K562 (cell line): ENCODE results near the gene FBL. TPM values are rescaled to one million over a fixed set of nuclear protein-coding genes. Genes with fewer than 3 reads are reported as not detected.

Experiments
- C11orf30 ChIP-seq: fragments of 450-650 bp; IDR thresholded peaks from 2 replicates; pipeline ENCODE4 v1.6.1; 2016; ENCODE audit warnings: low read depth, mild to moderate bottlenecking
- CHD4 ChIP-seq: fragments of 200-600 bp; sonication (generic); IDR thresholded peaks from 3 replicates; pipeline ENCODE4 v1.6.1; 2012; ENCODE audit warnings: low read depth, mild to moderate bottlenecking, mixed read lengths, low read length, inconsistent platforms; ENCODE audit not compliant: insufficient read depth, insufficient replicate concordance, poor library complexity, severe bottlenecking
- MTA2 ChIP-seq: fragments of 450-650 bp; IDR thresholded peaks from 2 replicates; pipeline ENCODE4 v1.6.1; 2016; ENCODE audit warnings: low read depth
- PATZ1 ChIP-seq: fragments of 250-450 bp; sonication (Bioruptor Pico); IDR thresholded peaks from 2 replicates; pipeline ENCODE4 v1.5.0; 2020; ENCODE audit warnings: mild to moderate bottlenecking, borderline replicate concordance
- SAP30 ChIP-seq: fragments of 200-600 bp; sonication (generic); IDR thresholded peaks from 2 replicates; pipeline ENCODE4 v1.6.1; 2012; ENCODE audit warnings: borderline replicate concordance, low read depth, mild to moderate bottlenecking, moderate library complexity, low read length, control low read depth, inconsistent platforms; ENCODE audit not compliant: insufficient read depth, poor library complexity, severe bottlenecking
- SMAD2 ChIP-seq: fragments of 150-350 bp; IDR thresholded peaks from 2 replicates; pipeline ENCODE4 v1.6.1; 2014; ENCODE audit warnings: low read depth, mild to moderate bottlenecking, low read length
- UBTF ChIP-seq, 2 experiments: IDR thresholded peaks; 2 replicates each; pipeline ENCODE4 v1.6.1; 2012; ENCODE audit warnings: improper control_type of control experiment in 2 of 2, low read depth in 2 of 2, low read length in 2 of 2, borderline replicate concordance in 1 of 2
- polyA plus RNA-seq, 8 experiments: library from polyadenylated mRNA; depleted of rRNA in 4 of 8; stranded (reverse) in 5 of 8; unstranded in 3 of 8; fragments of >200 nt; fragmentation: Nextera tagmentation in 2 of 8; fragmentation: Illumina TruSeq in 1 of 8; extraction: Ambion mirVana in 2 of 8; extraction: Trizol in 1 of 8; gene quantifications; 2 replicates each; pipeline versions ENCODE4 v1.2.1 to v1.2.3, GENCODE V29; 2011 to 2014; ENCODE audit warnings: inconsistent platforms in 1 of 8, missing spikeins in 1 of 8
- total RNA-seq, 7 experiments: library from RNA; depleted of rRNA in 6 of 7; stranded (reverse); fragments of >200 nt in 6 of 7; fragmentation: Illumina TruSeq in 2 of 7; extraction: Trizol in 2 of 7; gene quantifications; 2 replicates each; pipeline versions ENCODE4 v1.2.1 to v1.2.3, GENCODE V29; 2011 to 2021; ENCODE audit warnings: low replicate concordance in 1 of 7
- TF ChIP-seq, protein P1 (sequence below), 2 experiments: fragments of 450-650 bp; IDR thresholded peaks; 2 replicates each; pipeline ENCODE4 v1.6.1; 2018; ENCODE audit warnings: mild to moderate bottlenecking in 2 of 2, low read depth in 1 of 2; ENCODE audit not compliant: partially characterized antibody in 2 of 2
- TF ChIP-seq, protein P2 (sequence below): fragments of 450-650 bp; formaldehyde crosslinking; conservative IDR thresholded peaks from 2 replicates; pipeline ENCODE4 v1.4.0; 2022; ENCODE audit warnings: mild to moderate bottlenecking, missing genetic modification characterization
- TF ChIP-seq, protein P3 (sequence below): sonication (generic); formaldehyde crosslinking; IDR thresholded peaks from 2 replicates; pipeline ENCODE4 v1.8.1; 2023; ENCODE audit warnings: mild to moderate bottlenecking, missing genetic modification reagents

The FBL gene
- total and polyA plus RNA-seq, 9 of the 15 experiments (the other 6 are each of a cell fraction or from before 2014, with no cell fraction given), result 201 to 1,696 (median 696) TPM

DNA sequence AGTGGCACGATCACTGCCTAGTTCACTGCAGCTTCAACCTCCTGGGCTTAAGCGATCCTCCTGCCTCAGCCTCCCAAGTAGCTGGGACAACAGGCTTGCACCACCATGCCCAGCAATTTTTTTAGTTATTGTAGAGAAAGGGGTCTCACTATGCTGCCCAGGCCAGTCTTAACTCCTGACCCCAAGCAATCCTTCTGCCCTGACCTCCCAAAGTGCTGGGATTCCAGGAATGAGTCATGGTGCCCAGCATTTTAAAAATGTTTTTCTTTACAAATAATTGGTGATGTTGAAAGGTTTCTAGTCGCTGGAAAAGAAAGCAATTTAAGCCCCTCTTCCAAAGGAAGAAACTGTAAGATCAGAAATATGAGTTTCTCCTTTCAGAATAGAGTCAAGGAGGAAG is 31.6 kb downstream of the FBL start (continued):
- TF ChIP-seq PATZ1 (CRISPR knock-in tag) (no peak), MTA2 (no peak), SMAD2 (no peak), UBTF (IDR thresholded peaks at IDR 0.05; ENCODE audit: borderline replicate concordance in 1 of 2, low read depth in 2 of 2, low read length in 2 of 2) (no peak), CHD4 (no peak), SAP30 (no peak), C11orf30 (no peak)
- TF ChIP-seq, protein P1, sequence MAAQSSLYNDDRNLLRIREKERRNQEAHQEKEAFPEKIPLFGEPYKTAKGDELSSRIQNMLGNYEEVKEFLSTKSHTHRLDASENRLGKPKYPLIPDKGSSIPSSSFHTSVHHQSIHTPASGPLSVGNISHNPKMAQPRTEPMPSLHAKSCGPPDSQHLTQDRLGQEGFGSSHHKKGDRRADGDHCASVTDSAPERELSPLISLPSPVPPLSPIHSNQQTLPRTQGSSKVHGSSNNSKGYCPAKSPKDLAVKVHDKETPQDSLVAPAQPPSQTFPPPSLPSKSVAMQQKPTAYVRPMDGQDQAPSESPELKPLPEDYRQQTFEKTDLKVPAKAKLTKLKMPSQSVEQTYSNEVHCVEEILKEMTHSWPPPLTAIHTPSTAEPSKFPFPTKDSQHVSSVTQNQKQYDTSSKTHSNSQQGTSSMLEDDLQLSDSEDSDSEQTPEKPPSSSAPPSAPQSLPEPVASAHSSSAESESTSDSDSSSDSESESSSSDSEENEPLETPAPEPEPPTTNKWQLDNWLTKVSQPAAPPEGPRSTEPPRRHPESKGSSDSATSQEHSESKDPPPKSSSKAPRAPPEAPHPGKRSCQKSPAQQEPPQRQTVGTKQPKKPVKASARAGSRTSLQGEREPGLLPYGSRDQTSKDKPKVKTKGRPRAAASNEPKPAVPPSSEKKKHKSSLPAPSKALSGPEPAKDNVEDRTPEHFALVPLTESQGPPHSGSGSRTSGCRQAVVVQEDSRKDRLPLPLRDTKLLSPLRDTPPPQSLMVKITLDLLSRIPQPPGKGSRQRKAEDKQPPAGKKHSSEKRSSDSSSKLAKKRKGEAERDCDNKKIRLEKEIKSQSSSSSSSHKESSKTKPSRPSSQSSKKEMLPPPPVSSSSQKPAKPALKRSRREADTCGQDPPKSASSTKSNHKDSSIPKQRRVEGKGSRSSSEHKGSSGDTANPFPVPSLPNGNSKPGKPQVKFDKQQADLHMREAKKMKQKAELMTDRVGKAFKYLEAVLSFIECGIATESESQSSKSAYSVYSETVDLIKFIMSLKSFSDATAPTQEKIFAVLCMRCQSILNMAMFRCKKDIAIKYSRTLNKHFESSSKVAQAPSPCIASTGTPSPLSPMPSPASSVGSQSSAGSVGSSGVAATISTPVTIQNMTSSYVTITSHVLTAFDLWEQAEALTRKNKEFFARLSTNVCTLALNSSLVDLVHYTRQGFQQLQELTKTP (IDR thresholded peaks at IDR 0.05; ENCODE audit: low read depth in 1 of 2, partially characterized antibody in 2 of 2), result no peak
- TF ChIP-seq, protein P2, sequence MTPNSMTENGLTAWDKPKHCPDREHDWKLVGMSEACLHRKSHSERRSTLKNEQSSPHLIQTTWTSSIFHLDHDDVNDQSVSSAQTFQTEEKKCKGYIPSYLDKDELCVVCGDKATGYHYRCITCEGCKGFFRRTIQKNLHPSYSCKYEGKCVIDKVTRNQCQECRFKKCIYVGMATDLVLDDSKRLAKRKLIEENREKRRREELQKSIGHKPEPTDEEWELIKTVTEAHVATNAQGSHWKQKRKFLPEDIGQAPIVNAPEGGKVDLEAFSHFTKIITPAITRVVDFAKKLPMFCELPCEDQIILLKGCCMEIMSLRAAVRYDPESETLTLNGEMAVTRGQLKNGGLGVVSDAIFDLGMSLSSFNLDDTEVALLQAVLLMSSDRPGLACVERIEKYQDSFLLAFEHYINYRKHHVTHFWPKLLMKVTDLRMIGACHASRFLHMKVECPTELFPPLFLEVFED, result no peak
- TF ChIP-seq, protein P3, sequence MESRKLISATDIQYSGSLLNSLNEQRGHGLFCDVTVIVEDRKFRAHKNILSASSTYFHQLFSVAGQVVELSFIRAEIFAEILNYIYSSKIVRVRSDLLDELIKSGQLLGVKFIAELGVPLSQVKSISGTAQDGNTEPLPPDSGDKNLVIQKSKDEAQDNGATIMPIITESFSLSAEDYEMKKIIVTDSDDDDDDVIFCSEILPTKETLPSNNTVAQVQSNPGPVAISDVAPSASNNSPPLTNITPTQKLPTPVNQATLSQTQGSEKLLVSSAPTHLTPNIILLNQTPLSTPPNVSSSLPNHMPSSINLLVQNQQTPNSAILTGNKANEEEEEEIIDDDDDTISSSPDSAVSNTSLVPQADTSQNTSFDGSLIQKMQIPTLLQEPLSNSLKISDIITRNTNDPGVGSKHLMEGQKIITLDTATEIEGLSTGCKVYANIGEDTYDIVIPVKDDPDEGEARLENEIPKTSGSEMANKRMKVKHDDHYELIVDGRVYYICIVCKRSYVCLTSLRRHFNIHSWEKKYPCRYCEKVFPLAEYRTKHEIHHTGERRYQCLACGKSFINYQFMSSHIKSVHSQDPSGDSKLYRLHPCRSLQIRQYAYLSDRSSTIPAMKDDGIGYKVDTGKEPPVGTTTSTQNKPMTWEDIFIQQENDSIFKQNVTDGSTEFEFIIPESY (CRISPR knock-in tag), result no peak
